Stimulated activated CD4-positive, alpha-beta T cell treated with anti-CD3 and anti-CD28 coated beads, Interleukin-15, amount 100 ng/mL, for 1 hour (primary cell): ENCODE results near the gene KIF16B.

Experiments
- DNase-seq, 2 donors: peaks; one replicate each; pipeline ENCODE4 v3.0.0-alpha.2; 2020; ENCODE audit warnings: low read depth in 1 of 2, low spot score in 1 of 2

Gene KIF16B

GRCh38 chr20:16554766-16555543 lies 18.3 kb downstream of the KIF16B start:
- no peak for DNase-seq

- DNase-seq, result no peak
These were observed 19.6 kb downstream of the KIF16B start for GRCh38 chr20:16553684-16554083.

- no peak for DNase-seq
These were observed 20.1 kb downstream of the KIF16B start for GRCh38 chr20:16553101-16553500.

GRCh38 chr20:16552015-16552414 lies 21.2 kb downstream of the KIF16B start:
- no peak for DNase-seq

GRCh38 chr20:16551607-16552006 lies 21.6 kb downstream of the KIF16B start:
- DNase-seq, result no peak

GRCh38 chr20:16548068-16548672 lies 25.1 kb downstream of the KIF16B start:
- no peak for DNase-seq

GRCh38 chr20:16544949-16545348 lies 28.3 kb downstream of the KIF16B start:
- DNase-seq, result no peak

GRCh38 chr20:16542477-16542876 lies 30.8 kb downstream of the KIF16B start:
- DNase-seq, result no peak

- no peak for DNase-seq
These were observed 31.4 kb downstream of the KIF16B start for GRCh38 chr20:16541878-16542277.

- DNase-seq, result no peak
These were observed 32.0 kb downstream of the KIF16B start for GRCh38 chr20:16541226-16541625.

- no peak for DNase-seq
These were observed 33.8 kb downstream of the KIF16B start for GRCh38 chr20:16539280-16540021.

GRCh38 chr20:16538779-16539178 lies 34.5 kb downstream of the KIF16B start:
- no peak for DNase-seq

- DNase-seq, result no peak
These were observed 35.3 kb downstream of the KIF16B start for GRCh38 chr20:16537918-16538317.

GRCh38 chr20:16537025-16537665 lies 36.1 kb downstream of the KIF16B start:
- DNase-seq, result no peak

GRCh38 chr20:16535277-16535676 lies 38.0 kb downstream of the KIF16B start:
- DNase-seq, result no peak

GRCh38 chr20:16533502-16533901 lies 39.7 kb downstream of the KIF16B start:
- DNase-seq, result no peak

- DNase-seq, result no peak
These were observed 41.8 kb downstream of the KIF16B start for GRCh38 chr20:16531485-16531884.

- no peak for DNase-seq
These were observed 43.0 kb downstream of the KIF16B start for GRCh38 chr20:16530201-16530681.

- no peak for DNase-seq
These were observed 45.2 kb downstream of the KIF16B start for GRCh38 chr20:16528078-16528477.

- no peak for DNase-seq
These were observed 45.8 kb downstream of the KIF16B start for GRCh38 chr20:16527438-16527837.
